Suprapubic skin (tissue), 4 donors: ENCODE results near the gene SRSF9. TPM values are rescaled to one million over a fixed set of nuclear protein-coding genes. Genes with fewer than 3 reads are reported as not detected.
A peak's percentile ranks its signal among the peaks of the same experiment; 100 is the strongest.
"Not testable (repeated sequence)": the region's sequence is repeated elsewhere in the genome, so short reads cannot be mapped to it uniquely, and the experiment has no call there.

Experiments
- DNase-seq, 2 donors: peaks; one replicate each; pipeline ENCODE4 v3.0.0-alpha.2; 2019; ENCODE audit warnings: low spot score in 2 of 2
- H3K27ac ChIP-seq: fragments of 200-600 bp; sonication (generic); one replicate; pipeline ENCODE4 v1.5.1; 2019
- H3K27me3 ChIP-seq: fragments of 200-600 bp; sonication (generic); one replicate; pipeline ENCODE4 v1.5.1; 2019
- H3K36me3 ChIP-seq: fragments of 200-600 bp; sonication (generic); one replicate; pipeline ENCODE4 v1.5.1; 2019
- H3K4me1 ChIP-seq: fragments of 200-600 bp; sonication (generic); one replicate; pipeline ENCODE4 v1.5.1; 2019
- H3K4me3 ChIP-seq: fragments of 200-600 bp; sonication (generic); one replicate; pipeline ENCODE4 v1.5.1; 2019; ENCODE audit warnings: mild to moderate bottlenecking
- H3K9me3 ChIP-seq: fragments of 200-600 bp; sonication (generic); one replicate; pipeline ENCODE4 v1.5.1; 2019
- EP300 ChIP-seq: sonication (generic); formaldehyde crosslinking; IDR thresholded peaks from one replicate; pipeline ENCODE4 v1.6.1; 2017; ENCODE audit warnings: antibody characterized with exemption
- POLR2A ChIP-seq, 2 donors: fragments of 450-650 bp; IDR thresholded peaks; one replicate each; pipeline ENCODE4 v1.6.1; 2017; ENCODE audit warnings: antibody characterized with exemption in 2 of 2, mild to moderate bottlenecking in 2 of 2, moderate library complexity in 2 of 2
- POLR2AphosphoS5 ChIP-seq, 3 donors: sonication (generic); formaldehyde crosslinking; IDR thresholded peaks; one replicate each; pipeline ENCODE4 v1.6.1; 2017; ENCODE audit warnings: antibody characterized with exemption in 3 of 3
- WGBS: methylation state at CpG from one replicate; pipeline ENCODE4 v1.1.5; 2018; 5-methylcytosine and 5-hydroxymethylcytosine counted together
- total RNA-seq, 4 donors: library from RNA; depleted of rRNA; stranded (reverse); fragments of >200 nt; gene quantifications; one replicate each; pipeline ENCODE4 v1.1.0, GENCODE V29; 2016
- TF ChIP-seq, protein P1 (sequence below), 2 donors: fragments of 200-600 bp in 1 of 2; fragments of 450-650 bp in 1 of 2; sonication (generic) in 1 of 2; IDR thresholded peaks; one replicate each; pipeline ENCODE4 v1.5.1; 2016 to 2019; ENCODE audit warnings: antibody characterized with exemption in 2 of 2, mild to moderate bottlenecking in 1 of 2, moderate library complexity in 1 of 2

The SRSF9 gene
- total RNA-seq, 4 donors from 2014 or later: 51.5 to 98.5 (median 73.0) TPM

DNA sequence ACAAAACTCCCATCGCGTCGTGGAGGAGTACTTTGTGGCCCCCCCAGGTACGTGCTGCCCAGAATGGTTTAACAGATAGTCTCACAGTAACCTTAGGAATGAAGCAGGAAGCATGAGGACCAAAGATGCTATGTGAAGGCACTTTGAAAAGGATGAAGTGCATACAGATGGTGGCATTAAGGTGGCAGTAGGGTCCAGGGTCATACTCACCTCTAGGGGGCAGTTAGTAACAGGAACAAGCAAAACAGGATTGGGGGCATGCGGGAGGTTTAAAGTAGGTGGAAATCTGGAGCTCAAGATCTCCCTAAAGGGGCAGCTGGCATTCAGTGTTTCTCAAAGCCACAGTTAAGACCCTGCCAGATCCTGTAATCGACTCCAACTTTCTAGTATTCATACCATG lies 12.4 kb downstream of the SRSF9 start:
- WGBS: 75% methylated on average over 6 of the region's 6 CpGs
- Histone ChIP-seq H3K4me1 (no peaks in the 10 kb centered on the region), H3K27ac (no peak overlapping the region), H3K27me3 (no peaks in the 10 kb centered on the region), H3K4me3 (no peak overlapping the region), H3K9me3 (no peaks in the 10 kb centered on the region), H3K36me3 (peaks cover 71% of the 10 kb centered on the region)
- no peak for DNase-seq
- TF ChIP-seq POLR2A (IDR thresholded peaks at IDR 0.05) (no peak), EP300 (no peak), POLR2AphosphoS5 (IDR thresholded peaks at IDR 0.05) (no peak)
- TF ChIP-seq, protein P1, sequence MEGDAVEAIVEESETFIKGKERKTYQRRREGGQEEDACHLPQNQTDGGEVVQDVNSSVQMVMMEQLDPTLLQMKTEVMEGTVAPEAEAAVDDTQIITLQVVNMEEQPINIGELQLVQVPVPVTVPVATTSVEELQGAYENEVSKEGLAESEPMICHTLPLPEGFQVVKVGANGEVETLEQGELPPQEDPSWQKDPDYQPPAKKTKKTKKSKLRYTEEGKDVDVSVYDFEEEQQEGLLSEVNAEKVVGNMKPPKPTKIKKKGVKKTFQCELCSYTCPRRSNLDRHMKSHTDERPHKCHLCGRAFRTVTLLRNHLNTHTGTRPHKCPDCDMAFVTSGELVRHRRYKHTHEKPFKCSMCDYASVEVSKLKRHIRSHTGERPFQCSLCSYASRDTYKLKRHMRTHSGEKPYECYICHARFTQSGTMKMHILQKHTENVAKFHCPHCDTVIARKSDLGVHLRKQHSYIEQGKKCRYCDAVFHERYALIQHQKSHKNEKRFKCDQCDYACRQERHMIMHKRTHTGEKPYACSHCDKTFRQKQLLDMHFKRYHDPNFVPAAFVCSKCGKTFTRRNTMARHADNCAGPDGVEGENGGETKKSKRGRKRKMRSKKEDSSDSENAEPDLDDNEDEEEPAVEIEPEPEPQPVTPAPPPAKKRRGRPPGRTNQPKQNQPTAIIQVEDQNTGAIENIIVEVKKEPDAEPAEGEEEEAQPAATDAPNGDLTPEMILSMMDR (IDR thresholded peaks at IDR 0.05): no peak

DNA sequence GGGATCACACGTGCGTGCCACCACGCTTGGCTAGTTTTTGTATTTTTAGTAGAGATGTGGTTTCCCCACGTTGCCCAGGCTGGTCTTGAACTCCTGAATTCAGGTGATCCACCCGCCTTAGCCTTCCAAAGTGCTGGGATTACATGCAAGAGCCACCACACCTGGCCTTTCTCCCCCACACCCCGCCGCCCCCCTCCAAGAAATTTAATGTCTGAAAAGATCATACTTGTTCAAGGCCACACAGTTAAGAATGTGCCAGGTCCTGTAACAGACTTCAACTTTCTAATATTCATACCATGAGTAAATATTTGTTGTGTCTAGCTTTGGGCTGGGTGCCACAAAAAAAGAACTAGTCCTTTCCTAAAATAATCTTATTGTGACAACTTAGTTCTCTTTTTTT lies 14.2 kb downstream of the SRSF9 start:
- Histone ChIP-seq H3K27me3 (no peaks in the 10 kb centered on the region), H3K27ac (no peak overlapping the region), H3K9me3 (no peaks in the 10 kb centered on the region), H3K4me1 (no peaks in the 10 kb centered on the region), H3K36me3 (peaks cover 56% of the 10 kb centered on the region), H3K4me3 (no peak overlapping the region)
- no peak for TF ChIP-seq POLR2AphosphoS5 (IDR thresholded peaks at IDR 0.05)
- TF ChIP-seq, protein P1 (IDR thresholded peaks at IDR 0.05): no peak
- no peak for TF ChIP-seq POLR2A (IDR thresholded peaks at IDR 0.05)
- no peak for TF ChIP-seq EP300
- DNase-seq: no peak
- 93% methylated on average over 7 of the region's 7 CpGs for whole genome bisulfite sequencing

DNA sequence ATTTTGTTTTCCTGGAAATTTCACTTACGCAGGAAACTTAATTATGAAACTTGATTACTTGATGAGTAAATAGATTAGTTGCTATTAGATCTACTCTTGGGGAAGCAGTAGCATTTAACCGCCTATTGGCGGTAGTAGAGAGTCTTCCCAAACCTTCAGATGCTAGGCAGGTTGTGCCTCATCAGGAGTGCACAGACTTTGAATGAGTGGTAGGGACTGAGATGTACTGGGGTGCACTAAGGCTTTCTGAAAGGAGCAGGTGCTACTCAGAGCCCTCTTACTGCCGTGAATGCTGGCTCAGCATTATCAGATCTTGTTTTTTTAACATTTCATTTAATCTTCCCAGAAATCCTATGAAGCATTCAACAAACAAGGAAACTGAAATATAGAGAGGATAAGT lies 15.6 kb downstream of the SRSF9 start:
- Histone ChIP-seq H3K27ac (no peak overlapping the region), H3K4me3 (no peak overlapping the region), H3K4me1 (no peaks in the 10 kb centered on the region), H3K9me3 (no peaks in the 10 kb centered on the region), H3K36me3 (peaks cover 43% of the 10 kb centered on the region), H3K27me3 (no peaks in the 10 kb centered on the region)
- no peak for TF ChIP-seq POLR2AphosphoS5 (IDR thresholded peaks at IDR 0.05)
- TF ChIP-seq, protein P1 (IDR thresholded peaks at IDR 0.05): peak; percentile 9 to 70
- no peak for TF ChIP-seq EP300
- TF ChIP-seq POLR2A (IDR thresholded peaks at IDR 0.05): no peak
- 60% methylated on average over 4 of the region's 4 CpGs for WGBS
- DNase-seq: no peak

DNA sequence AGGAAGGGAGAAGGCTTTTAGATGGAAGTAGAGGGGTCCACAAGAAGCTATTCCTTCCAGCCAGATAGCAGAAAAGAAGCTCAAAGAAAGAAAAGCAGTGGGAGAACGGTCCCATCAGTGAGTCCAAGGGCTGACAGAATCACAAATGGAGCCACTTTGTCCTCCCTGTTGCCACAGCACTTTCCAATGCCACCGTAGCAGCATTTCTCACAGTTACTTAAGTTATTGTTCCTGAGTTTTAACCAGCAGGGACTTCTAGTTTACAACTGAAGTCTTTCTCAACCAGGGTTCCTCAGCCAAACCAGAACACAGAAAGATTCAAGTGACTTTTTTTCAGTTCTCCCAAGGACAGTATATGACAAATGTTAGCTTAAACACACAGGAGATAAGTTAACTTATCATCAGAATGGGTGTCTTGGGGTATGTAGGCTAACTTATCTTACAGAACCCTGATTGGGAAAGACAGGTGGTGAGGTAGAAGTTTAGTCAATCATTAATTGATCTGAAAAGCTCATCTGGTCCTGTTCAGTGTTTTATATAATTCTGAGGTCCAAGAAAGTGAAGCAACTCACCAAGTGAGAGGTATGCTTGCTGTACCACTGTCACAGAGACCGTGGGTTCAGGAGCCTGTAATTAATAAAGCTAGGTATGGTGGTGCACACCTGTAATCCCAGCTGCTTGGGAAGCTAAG lies 16.3 kb downstream of the SRSF9 start:
- WGBS: 90% methylated on average over 3 of the region's 3 CpGs
- Histone ChIP-seq H3K27me3 (no peaks in the 10 kb centered on the region), H3K9me3 (no peaks in the 10 kb centered on the region), H3K27ac (no peak overlapping the region), H3K36me3 (peaks cover 36% of the 10 kb centered on the region), H3K4me1 (no peaks in the 10 kb centered on the region), H3K4me3 (no peak overlapping the region)
- no peak for TF ChIP-seq POLR2AphosphoS5 (IDR thresholded peaks at IDR 0.05)
- TF ChIP-seq, protein P1 (IDR thresholded peaks at IDR 0.05): no peak
- TF ChIP-seq EP300: no peak
- no peak for TF ChIP-seq POLR2A (IDR thresholded peaks at IDR 0.05)
- no peak for DNase-seq

DNA sequence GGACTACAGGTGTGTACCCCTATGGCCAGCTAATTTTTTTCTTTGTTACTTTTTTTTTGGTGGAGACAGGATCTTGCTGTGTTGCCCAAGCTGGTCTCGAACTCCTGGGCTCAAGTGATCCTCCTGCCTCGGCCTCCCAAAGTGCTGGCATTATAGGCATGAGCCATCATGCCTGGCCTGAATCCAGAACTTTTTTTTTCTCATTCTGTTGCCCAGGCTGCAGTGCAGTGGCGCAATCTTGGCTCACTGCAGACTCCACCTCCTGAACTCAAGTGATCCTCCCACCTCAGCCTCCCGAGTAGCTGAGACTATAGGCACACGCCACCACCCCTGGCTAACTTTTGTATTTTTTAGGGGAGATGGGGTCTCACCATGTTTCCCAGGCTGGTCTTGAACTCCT lies 17.0 kb downstream of the SRSF9 start:
- H3K4me3 ChIP-seq, DNase-seq, H3K27me3 ChIP-seq, H3K4me1 ChIP-seq, H3K27ac ChIP-seq, H3K9me3 ChIP-seq: not testable (repeated sequence)
- 86% methylated on average over 5 of the region's 5 CpGs for WGBS
- H3K36me3 ChIP-seq: peaks cover 29% of the 10 kb centered on the region

DNA sequence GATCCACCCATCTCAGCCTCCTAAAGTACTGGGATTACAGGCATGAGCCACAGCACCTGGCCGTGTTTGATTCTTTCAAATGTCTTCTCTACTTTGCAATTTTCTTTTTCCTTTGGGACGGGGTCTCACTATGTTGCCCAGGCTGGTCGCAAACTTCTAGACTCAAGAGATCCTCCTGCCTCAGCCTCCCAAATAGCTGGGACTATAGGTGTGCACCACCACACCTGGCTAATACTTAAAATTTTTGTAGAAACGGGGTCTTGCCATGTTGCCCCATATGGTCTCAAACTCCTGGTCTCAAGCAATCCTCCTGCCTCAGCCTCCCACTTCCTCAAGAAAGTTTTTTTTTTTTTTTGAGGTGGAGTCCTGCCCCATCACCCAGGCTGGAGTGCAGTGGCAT lies 21.6 kb downstream of the SRSF9 start:
- Histone ChIP-seq H3K4me3 (no peak overlapping the region), H3K4me1 (peaks cover 26% of the 10 kb centered on the region), H3K27ac (no peak overlapping the region), H3K36me3 (peaks cover 14% of the 10 kb centered on the region), H3K9me3 (no peaks in the 10 kb centered on the region), H3K27me3 (no peaks in the 10 kb centered on the region)
- DNase-seq: no peak
- no peak for TF ChIP-seq POLR2AphosphoS5 (IDR thresholded peaks at IDR 0.05)
- no peak for TF ChIP-seq EP300
- no peak for TF ChIP-seq POLR2A (IDR thresholded peaks at IDR 0.05)
- TF ChIP-seq, protein P1 (IDR thresholded peaks at IDR 0.05): no peak
- 92% methylated on average over 4 of the region's 4 CpGs for WGBS

DNA sequence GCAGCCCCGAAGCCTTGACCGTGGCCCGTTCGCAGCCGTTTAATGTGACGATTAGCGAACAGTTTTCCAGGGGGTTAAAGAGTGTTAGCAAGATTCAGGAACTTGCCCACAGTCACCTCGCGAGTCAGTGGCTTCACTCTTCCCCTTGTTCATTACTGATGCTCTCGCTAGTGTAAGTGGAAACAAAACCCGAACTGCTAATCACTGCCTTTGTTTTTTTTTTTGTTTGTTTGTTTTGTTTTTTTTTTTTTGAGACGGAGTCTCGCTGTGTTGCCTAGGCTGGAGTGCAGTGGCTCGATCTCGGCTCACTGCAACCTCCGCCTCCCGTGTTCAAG lies 22.7 kb downstream of the SRSF9 start:
- peaks cover 22% of the 10 kb centered on the region for H3K36me3 ChIP-seq
- DNase-seq, H3K27me3 ChIP-seq, H3K9me3 ChIP-seq: not testable (repeated sequence)
- H3K4me1 ChIP-seq: peaks cover 26% of the 10 kb centered on the region
- peak overlapping the region; percentile 85 for H3K27ac ChIP-seq
- H3K4me3 ChIP-seq: peak overlapping the region; percentile 93
- 4% methylated on average over 17 of the region's 17 CpGs for WGBS
